Activated CD4-positive, alpha-beta T cell treated with anti-CD3 and anti-CD28 coated beads, Interleukin-2, Interleukin-6, amounts not matched to agents 100 ng/mL and 50 ng/mL, durations not matched to agents 16 hours and 8 hours (primary cell): ENCODE measurements around the gene ADCY10.
"Not testable (repeated sequence)": the region's sequence is repeated elsewhere in the genome, so short reads cannot be mapped to it uniquely, and the experiment has no call there.

Experiments used
- DNase-seq: peaks from one replicate; pipeline ENCODE4 v3.0.0-alpha.2; 2020

Gene ADCY10

DNA sequence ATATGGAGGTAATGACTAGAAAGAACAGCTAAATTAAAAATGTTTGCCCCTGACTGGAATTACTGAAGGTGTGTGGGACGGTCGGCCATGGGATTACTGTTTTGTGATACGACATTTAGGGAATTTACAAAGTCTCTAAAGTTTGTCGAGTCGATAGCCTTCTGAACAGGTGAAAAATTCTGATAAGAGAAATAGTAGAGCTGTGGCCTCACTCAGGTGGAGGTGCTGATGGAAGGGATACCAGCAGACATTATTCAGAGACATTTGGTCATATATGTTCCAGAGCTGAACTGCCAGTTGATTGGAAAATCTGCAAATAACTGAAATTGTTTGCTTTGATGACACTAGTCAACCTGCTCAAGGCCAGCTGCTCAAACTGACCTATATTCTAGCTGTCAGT, 71.1 kb downstream of the ADCY10 start:
- no peak for DNase-seq

DNA sequence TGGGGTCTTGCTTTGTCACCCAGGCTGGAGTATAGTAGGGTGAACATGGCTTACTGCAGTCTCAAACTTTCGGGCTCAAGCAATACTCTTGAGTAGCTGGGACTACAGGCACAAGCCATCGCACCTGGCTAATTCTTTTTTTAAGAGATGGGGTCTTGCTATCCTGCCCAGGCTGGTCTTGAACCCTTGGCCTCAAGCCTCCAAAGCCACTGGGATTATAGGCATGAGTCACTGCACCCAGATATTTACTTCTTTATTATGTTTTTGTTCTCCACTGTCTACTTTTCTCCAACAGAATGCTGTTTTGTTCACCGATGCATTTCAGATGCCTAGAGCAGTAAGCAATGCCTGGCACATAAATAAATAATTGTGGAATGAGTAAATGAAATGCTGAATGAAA, 72.4 kb downstream of the ADCY10 start:
- DNase-seq = no peak

DNA sequence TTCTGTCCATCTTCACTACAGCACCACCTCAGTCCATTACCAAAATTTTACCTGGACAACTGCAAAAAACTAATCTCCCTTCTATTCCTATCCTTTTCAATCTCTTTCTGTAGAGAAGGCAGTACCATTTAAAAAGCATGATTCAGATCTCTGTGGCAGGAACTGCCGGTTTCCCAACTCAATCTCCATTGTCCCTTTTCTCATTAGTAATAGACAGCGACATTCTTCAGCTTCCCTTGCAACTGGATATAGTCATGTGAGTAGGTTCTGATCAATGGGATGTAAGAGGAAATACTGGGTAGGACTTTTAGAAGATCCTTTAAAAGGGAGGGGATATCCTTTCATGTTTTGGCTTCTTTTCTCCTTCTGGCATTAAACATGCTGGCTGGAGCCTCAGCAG, 74.9 kb downstream of the ADCY10 start:
- DNase-seq = no peak

DNA sequence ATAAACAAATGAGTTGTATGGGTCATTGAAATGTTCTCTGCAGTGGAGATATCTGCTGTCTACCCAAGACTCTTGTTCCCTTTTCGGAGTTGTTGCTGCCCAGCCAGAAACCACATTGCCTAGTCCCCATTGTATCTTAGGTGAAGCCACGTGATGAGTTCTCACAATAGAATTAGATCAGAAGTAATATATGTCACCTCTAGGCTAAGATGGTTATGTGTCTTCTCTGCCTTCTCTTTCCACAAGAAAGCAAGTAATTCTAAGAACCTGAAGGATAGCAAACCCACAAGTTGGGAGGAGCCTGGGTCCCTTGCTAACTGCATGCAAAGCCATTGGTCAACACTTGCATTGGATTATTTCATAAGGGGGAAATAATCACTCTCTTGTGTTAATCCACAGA, 76.6 kb downstream of the ADCY10 start:
- DNase-seq = peak; percentile 6

- no peak for DNase-seq
These were observed 77.7 kb downstream of the ADCY10 start for GRCh38 chr1:167836197-167836596.

DNA sequence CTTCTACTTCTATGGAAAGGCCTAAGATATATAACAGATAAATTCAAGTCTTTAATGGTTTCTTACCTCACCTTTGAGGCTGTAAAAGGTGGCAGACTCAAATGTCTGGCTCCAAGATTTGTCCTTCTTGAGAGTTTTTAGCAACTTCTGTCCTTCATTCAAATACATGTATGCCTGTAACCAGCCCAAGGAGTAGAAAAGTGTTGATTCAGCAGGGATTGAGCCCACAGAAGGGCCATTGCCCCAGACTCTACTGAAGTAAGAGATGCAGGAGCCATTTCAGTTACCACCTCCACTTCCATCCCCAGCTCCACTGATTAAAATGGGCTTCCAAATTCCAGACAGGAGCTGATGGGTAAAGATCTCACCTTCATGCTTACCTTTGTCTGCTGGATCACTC, 80.0 kb downstream of the ADCY10 start:
- no peak for DNase-seq

DNA sequence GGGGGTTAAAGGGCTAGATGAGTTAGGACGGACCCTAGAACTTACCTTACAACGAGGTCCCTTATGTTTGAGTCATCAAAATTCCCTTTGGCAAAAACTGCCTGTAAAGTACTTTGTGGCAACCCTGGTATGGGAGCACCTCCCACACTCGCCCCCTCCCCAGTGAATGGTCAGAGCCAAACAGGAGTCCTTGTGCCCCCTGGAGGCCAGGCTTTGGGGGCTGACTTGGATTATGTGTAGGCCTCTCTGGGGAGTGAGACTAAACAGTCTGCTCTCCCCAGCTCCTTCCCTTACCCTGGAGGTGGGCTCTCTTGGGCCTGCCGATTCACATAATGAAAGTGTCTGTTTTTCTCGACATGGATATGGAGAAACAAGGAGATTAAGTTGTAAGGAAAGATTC, 81.2 kb downstream of the ADCY10 start:
- DNase-seq = no peak

GRCh38 chr1:167830668-167831067, 83.3 kb downstream of the ADCY10 start:
- DNase-seq = not testable (repeated sequence)

GRCh38 chr1:167829868-167830267, 84.1 kb downstream of the ADCY10 start:
- DNase-seq = no peak

GRCh38 chr1:167826127-167826526, 87.8 kb downstream of the ADCY10 start:
- DNase-seq = no peak

GRCh38 chr1:167825419-167826079, 88.4 kb downstream of the ADCY10 start:
- DNase-seq = no peak

GRCh38 chr1:167824163-167824794, 89.7 kb downstream of the ADCY10 start:
- DNase-seq = no peak

DNA sequence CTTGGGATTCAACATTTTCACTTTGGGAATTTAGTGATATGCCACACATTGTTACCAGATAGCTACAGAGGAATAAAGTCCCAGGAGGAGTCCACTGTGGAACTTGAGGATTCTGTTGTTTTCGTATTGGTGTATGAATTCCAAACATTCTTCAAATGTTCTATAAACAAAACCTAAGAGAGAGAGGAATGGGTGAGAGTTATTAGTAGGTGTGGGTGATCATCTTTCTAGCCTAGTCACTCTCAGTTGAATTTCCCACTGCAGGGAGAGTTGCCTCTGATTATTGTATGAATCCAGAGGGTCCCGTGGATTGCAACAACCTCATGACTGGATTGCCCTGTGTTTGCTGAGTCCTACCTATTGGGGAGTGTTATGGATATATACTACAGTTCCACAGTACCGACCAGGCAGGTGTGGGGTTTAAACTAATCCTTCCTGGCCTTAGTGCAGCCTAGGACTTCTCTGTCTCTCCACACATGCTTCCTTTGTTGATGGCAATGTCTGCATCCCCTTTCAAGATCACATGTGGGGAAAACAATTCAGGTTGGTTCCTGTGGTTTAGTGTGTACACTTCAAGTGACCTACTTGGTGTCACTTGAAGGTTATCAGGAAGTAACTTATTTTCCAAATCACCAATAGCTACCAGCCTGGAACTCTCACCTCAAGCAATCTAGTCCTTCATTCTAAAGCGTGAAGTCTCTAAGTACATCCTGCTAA, 91.8 kb downstream of the ADCY10 start:
- no peak for DNase-seq

GRCh38 chr1:167821356-167821685, 92.6 kb downstream of the ADCY10 start:
- DNase-seq = no peak

DNA sequence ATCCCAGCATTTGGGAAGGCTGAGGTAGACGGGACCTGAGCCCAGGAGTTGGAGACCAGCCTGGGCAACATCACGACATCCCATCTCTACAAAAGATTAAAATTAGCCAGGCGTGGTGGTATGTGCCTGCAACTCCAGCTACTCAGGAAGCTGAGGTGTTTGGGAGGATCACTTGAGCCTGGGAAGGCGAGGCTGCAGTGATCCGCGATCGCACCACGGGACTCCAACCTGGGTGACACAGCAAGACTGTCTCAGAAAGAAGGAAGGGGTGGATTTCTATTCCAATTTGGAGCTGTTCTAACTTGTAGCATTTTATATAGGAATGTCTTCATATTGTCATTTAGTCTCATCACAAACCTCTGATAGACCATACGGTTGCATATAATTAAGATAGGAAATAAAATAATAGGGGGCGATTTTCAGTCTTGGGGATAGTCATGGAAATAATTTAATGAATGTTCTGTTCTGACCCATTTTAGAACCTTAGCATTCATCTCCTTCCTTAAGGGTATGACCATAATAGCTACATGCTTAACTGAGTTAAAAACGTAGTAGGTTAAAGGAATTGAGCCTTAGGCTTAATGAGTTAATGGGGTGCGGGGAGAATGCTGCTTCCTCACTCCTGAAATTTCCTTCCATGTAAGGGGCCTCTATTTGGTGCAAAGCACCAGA, 93.1 kb downstream of the ADCY10 start:
- DNase-seq = no peak

DNA sequence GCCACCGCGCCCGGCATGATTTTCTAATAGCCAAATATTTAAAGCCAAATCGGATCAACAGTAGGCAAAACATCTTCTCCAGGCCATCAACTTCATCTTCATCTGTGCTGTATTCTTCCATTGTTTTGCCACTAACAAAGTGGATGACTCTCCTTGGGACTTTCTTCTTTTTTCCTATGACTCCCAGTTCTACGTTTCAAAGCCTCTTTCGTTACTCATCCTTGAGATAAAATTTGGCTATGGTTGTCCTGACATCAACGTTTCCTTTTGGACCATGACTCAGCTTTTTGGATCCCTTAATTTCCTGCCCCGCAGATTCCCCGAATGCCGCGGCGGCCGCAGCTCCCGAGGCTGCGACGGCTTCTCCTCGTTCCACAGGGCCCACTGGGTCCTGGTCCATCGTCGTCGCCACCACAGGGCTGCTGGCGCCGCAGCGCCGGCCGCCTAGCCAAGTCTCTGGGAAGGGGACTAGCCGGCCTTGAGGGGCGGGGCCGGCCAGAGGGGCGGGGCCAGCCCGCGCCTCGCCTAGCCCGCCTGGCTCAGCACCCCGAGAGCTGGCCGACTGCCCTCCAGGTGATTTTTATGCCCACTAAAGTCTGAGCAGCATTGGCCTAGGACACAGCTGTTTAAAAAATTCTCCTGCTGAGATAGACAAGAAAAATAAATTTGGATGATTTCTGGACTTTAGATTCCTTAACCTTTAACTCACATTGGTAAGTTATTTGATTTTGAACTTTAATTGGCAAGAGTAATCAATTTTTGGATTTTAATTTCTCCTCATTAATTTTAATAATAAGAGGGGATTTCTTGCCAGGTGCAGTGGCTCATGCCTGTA, 93.9 kb downstream of the ADCY10 start:
- peak; percentile 36 for DNase-seq

DNA sequence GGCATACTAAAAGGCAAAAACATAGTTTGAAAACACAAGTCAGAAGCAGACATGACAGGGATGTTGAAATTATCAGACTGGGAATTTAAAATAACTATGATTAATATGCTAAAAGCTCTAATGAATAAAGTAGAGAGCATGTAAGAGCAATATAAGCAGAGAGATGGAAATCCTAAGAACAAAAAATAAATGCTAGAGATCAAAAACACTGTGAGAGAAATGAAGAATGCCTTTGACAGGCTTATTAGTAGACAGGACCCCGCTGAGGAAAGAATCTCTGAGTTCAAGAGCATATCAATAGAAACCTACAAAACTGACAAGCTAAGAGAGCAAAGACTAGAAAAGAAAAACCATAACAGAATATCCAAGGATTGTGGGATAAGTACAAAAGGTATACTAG, 98.3 kb downstream of the ADCY10 start:
- no peak for DNase-seq

DNA sequence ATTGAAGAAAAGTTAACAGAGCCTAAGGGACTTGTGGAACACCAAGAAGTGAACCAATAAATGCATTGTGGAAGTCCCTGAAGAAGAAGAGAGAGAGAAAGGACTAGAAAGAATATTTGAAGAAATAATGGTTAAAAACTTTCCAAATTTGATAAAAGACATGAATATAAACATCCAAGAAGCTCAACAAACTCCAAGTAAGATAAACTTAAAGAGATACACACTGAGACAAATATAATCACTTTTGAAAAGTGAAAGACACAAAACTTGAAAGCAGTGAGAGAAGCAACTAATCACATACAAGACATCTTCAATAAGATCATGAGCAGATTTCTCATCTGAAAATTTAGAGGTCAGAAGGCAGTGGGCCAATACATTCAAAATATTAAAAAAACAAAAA, 101.0 kb downstream of the ADCY10 start:
- DNase-seq = no peak

DNA sequence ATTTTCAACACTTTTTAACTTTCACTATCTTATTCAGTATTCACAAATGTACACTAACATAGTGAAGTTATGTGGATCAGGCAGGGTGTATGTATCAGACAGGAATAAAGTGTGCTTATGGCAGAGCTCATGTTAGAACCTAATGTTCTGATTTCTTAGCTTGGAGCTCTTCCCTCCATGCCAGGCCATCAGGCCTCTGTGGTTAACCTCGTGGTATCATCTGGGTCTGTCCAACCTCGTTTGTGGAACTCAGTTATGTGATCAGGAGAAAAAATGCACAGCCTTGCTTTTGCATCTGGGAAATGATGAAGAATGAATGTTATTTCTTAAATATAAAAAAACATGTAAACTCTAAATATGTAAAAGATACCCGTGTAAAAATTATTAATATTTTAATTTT, 105.2 kb downstream of the ADCY10 start:
- no peak for DNase-seq

DNA sequence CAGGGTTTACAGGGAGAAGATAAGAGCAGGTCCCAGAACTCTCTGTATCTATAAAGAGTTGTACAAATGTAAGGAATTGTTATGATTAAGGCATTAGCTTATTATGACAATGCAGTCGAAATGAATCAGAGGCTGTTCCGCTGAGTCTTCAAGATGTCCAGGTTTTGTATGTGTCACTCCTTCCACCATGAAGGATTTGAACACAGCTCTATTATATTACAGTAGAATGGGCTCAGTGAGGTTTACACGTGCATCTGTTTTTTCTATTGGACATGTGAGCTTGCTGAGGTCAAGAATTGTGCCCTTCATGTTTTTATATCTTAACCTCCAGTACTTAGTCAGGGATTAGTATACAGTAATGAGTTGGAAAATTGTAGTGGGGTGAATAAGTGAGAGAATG, 105.8 kb downstream of the ADCY10 start:
- DNase-seq = no peak

- not testable (repeated sequence) for DNase-seq
These were observed 107.3 kb downstream of the ADCY10 start for GRCh38 chr1:167806676-167807075.

- not testable (repeated sequence) for DNase-seq
These were observed 107.7 kb downstream of the ADCY10 start for GRCh38 chr1:167806235-167806634.

- peak; percentile 51 for DNase-seq
These were observed 108.8 kb downstream of the ADCY10 start for GRCh38 chr1:167805041-167805556.
